Stimulated activated CD4-positive, alpha-beta T cell treated with anti-CD3 and anti-CD28 coated beads, Interleukin-12 subunit alpha, Interleukin-12 subunit beta, amount 100 ng/mL, for 24 hours (primary cell): ENCODE measurements around the gene STX17.
A peak's percentile ranks its signal among the peaks of the same experiment; 100 is the strongest.
"Not testable (repeated sequence)": the region's sequence is repeated elsewhere in the genome, so short reads cannot be mapped to it uniquely, and the experiment has no call there.

ENCODE experiments used
- DNase-seq, 2 experiments: peaks; one replicate each; pipeline ENCODE4 v3.0.0-alpha.2; 2020; ENCODE audit warnings: low read depth in 2 of 2

Gene STX17

DNA sequence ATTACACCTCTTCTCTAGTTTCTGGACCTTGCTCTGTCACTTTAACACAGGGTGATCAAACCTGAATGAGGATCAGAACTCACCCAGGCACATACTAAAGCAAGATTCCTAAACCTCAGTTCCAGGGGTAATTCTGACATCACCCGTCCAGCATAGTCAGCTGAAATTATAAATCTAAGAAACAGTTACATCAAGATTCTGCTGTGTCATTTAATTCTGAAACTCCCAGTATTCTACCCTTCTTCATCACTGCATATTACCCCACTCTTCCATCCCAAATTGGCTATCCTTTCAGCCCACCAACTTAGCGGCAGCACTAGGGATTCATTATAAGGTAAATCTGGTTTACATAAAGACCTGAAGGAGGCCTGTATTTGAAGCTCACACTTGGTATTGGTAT, 64.0 kb downstream of the STX17 start:
- DNase-seq: no peak

DNA sequence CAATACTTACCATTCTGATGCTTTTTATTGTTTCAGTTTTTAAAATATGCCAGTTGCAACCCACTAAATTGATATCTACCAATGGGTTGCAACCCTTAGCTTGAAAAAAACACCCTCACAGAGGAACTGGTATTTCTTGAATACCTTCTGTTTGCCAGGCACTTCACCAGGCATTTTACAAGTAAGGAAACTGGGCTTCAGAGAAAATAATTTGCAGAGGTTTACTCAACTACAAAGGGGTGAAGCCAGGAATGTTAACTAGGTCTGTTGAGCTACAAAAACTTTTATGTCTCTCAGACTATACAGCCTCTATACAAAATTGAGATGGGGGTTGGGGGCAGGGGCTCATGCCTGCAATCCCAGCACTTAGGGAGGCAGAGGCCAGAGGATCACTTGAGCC, 65.0 kb downstream of the STX17 start:
- DNase-seq: no peak

DNA sequence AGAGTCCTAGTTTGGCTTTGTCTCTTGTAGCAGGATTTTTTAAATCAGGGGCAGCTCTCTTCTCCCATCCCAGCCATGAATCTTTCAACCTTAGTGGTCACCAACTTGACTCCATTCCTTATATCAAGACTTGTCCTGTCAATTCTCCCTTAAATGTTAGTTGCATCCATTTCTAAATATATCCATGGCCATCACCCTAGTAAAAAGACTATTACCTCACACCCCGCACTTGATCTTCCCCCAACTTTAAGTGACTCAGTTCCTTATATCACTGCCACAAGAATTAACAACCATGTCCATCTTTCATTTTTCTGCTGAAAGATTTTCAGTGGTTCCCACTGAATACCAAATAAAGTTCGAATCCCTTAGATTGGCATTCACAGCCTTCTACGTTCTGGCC, 67.0 kb downstream of the STX17 start:
- DNase-seq: no peak

DNA sequence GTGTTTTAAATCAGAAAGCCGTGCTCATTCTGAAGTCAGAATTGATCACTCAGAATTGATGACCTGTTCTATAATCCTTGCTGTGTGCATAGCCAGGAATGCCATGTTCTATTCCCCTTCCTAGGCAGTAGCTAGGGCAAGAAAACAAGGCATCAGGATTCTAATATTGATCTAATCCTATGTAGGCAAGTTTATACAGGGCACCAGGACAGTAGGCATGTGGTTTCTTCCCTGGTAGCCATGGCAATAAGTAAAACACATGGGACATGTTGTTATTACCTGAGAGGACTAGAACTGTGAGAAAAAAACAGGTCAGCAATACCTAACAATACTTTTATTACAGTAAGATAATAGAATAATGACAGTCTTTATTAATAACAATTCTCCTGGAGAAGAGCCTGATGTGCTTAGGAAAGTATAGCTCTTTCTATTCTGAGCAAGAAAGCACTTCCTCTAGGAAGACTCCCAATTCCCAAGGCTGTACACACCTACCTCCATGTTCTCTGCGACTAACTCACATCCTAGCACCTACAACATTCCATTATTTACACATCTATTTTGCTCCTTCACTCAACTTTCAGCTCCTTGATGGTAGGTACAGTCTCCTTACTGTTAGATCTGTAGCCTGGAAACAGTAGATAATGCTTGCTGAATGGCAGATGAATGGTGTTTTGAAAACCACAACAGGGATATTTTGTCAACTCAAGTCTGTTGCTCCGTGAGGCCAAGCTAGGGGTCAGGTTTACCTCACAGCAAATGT, 70.8 kb downstream of the STX17 start:
- no peak for DNase-seq

DNA sequence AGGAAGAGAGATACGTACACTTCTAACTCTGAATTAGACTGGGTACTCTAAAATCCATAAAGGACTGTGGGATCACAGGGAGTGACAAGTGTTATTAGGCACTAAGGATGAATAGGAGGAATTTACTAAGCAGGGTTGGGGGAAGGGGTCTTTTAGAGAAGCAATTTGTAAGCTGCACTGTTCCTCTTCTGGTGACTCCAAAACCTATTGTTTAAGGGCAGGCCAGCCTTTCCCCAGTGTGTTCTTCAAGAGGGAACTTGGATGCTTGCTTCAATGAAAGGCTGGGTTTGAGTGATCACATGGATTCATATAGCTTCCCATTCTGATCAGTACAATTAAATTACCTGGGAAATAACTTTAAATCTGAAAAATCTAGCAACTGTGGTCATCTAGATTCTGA, 71.8 kb downstream of the STX17 start:
- DNase-seq: no peak

DNA sequence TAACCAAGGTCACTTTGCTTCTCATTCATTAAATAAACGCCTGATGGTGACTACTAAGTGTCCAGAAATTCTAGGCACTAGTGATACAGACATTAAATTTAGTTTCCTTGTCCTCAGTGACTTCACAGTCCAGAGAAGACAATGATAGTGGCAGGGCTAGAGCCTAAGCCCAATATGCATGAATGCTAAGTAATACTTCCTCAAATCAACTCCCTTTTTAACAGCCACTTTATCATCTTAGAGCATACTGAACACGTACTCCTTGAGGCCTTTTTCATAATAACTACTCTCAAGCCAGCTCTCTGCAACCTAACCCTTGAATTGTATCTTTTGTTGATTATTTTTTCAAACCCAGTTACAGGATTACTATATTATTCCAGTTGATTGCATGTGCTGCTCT, 74.1 kb downstream of the STX17 start:
- DNase-seq: no peak

DNA sequence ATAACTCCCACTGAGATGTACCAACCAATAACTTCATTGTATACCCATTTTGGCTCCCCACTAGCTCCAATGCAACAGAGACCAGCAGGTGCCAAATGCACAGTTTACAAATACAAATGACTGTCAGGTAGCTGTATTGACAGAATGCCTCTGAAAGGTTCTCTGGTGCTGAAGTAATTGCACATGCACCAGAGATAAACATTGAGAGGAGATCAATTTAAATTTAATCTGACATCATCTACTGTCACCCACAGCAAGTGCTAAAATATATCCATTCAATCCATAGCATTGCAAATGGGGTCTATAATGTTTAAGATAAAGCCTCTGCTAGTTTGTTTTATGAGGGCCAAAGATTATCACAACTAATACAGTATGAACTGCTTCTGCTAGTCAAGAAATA, 80.2 kb downstream of the STX17 start:
- no peak for DNase-seq

DNA sequence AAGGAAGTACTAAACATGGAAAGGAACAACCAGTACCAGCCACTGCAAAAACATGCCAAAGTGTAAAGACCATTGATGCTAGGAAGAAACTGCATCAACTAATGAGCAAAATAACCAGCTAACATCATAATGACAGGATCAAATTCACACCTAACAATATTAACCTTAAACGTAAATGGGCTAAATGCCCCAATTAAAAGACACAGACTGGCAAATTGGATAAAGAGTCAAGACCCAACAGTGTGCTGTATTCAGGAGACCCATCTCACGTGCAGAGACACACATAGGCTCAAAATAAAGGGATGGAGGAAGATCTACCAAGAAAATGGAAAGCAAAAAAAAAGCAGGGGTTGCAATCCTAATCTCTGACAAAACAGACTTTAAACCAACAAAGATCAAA, 84.1 kb downstream of the STX17 start:
- not testable (repeated sequence) for DNase-seq

DNA sequence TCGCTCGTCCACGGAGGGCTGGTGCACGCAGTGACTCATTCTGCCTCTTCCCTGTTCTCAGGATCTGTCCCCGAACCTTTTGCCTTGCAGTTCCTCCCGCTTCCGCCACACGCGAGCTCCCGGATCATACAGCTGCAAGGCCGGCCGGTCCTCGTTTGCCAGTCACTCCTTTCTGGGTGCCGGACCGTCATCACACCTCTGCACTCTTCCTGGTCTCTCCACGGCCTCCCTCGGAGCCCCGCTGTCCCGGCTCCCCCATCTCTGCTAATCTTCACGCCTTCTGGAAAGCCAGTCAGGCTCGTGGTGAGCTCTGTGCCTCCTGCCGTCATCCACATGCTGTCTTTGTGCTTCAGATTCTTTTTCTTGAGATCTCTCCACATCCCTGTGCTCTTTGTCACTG, 91.8 kb downstream of the STX17 start:
- no peak for DNase-seq

DNA sequence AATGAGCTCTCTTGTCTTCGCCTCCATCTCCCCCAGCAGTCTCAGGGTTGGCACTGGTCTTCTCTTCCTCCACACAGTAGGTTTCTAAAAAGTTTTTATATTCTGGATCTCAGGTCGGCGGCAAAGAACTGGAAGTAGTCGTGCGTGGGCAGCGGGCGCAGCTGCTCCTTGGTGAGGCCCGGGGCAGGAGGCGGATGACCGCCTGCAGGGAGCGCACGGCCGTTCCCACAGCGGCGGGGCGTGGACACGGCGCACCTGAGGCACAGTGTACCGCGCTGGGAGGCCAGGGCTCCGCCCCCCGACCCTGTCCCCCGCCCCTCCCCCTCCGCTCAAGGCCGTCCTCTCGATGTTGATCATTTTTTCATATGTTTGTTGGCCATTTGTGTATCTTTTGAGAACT, 92.4 kb downstream of the STX17 start:
- no peak for DNase-seq

DNA sequence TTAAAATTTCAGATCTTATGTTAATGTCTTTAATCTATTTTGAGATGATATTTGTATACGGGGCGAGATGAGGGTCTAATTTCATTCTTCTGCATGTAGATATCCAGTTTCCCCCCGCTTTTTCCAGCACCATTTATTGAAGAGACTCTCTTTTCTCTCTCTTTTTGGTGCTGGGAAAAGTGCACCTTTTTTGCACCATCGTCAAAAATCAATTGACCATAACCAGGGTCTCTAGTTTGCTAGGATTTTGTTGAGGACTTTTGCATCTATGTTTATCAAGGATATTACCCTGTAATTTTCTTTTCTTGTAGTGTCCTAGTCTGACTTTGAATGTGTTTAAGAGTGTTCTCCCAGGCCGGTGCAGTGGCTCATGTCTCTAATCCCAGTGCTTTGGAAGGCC, 93.3 kb downstream of the STX17 start:
- no peak for DNase-seq

DNA sequence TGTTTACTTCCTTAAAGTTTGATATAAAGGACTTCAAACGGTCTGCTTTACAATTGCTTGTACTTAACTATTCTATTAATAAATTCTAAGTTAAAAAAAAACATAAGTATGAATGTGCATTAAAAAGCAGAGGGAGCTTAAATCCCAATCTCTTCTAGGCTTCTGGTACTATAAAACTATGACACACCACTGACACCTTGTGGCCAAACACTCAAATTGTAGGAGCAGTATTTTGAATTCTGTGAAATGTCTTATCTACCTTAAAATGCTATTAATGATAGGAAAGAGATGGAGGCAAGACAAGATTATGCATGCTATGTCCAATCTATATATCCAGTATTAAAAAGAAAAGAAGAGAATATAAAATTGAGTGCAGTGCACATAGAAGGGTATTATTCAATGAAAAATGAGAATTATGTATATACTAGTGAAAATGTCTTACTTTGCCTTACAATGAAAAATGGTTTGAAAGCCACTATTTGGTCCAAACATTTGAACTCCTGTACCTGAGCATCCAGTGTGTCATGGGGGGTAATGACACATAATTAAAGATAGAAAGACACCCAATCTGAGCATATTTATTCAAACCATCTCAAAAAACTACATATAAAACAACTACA, 104.7 kb downstream of the STX17 start:
- DNase-seq: peak in 1 of 2 experiments; percentile 8

DNA sequence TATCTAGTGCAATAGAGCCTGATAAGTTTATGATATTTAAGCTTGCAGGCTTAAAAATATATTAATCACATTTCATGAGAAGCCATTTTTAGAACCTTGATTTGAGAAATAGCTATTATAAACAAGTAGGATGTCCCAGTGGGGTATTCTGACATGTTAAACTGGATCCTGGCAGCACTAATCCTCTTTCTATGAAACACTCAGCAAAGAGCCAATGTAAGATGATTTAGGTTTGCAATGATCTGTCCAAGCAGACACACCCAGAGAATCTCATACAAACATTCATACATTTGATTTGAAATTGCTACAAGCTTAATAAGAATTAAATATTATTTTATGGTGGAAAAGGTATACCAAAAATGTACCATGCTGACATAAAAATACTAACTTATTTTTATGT, 105.8 kb downstream of the STX17 start:
- no peak for DNase-seq

DNA sequence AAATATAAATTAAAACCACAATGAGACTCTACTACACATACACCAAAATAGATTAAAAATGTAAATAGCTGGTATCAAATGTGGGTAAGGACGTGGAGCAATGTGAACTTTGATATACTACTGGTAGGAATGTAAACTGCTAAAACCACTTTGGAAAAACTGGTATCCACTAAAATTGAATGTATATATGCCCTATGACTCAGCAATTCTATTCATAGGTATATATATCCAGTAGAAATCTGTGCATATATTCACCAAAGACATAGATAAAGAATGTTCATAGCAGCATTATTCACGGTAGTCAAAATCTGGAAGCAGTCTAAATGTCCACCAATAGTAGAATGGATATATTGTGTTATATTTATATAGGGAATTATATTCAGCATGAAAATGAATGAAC, 107.1 kb downstream of the STX17 start:
- DNase-seq: no peak

DNA sequence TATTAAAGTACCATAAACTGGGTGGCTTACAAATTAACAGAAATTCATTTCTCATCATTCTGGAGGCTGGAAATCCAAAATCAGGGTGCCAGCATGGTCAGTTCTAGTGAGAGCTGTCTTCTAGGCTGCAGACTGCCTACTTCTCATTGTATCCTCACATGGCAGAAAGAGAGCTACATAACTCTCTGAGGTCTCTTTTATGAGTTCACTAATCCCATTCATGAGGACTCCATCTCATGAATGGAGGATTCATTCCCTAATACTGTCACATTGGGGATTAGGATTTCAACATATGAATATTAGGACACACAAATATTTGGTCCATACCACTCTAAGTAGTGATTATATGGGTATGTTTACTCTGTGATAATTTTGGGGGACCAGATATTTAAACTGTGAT, 108.4 kb downstream of the STX17 start:
- DNase-seq: no peak

DNA sequence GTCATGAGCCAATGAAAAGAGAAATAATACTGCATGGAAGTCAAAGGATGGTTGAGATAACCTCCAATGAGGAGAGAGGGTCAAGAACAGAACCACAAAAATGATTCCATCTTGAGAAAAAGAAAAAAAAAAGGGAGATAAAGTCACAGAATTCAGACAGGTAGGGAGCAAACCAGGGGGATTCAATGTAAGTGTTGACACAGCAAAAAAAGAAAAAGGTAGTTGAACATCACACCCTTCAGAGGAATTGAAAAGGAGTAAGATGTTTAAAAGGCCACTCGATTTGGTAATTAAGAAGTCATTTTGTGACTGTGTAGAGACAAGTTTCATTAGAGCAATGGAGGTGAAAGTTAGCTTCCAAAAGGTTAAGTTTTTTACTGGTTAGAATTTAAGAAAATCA, 113.1 kb downstream of the STX17 start:
- no peak for DNase-seq
